HG02840 (cell line): ENCODE measurements around the gene VKORC1.

Experiments
- ATAC-seq: cut with Tn5 transposase; IDR thresholded peaks from one replicate; pipeline ENCODE4 v1.9.1; 2021; ENCODE audit warnings: mild to moderate bottlenecking, moderate library complexity, moderate number of reproducible peaks; ENCODE audit not compliant: unreplicated experiment, low FRiP score

The VKORC1 gene

DNA sequence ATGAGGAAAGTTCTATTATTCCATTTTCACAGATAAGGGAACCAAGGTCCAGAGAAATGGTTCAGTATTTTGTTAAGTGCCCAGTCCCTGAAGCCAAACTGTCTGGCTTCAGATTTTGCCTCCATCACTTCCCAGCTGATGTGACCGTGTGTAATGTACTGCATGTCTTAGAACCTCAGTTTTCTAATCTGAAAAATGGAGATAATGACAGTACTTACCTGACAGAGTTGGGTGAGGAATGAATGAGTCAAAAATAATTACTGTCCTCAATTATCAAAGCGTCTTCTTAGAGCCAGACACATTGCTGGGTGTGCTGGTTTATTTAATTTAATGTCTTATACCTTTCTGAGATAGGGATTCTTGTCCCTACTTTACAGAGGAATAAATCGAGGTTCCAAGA is 27.3 kb downstream of the VKORC1 start:
- no peak for ATAC-seq

DNA sequence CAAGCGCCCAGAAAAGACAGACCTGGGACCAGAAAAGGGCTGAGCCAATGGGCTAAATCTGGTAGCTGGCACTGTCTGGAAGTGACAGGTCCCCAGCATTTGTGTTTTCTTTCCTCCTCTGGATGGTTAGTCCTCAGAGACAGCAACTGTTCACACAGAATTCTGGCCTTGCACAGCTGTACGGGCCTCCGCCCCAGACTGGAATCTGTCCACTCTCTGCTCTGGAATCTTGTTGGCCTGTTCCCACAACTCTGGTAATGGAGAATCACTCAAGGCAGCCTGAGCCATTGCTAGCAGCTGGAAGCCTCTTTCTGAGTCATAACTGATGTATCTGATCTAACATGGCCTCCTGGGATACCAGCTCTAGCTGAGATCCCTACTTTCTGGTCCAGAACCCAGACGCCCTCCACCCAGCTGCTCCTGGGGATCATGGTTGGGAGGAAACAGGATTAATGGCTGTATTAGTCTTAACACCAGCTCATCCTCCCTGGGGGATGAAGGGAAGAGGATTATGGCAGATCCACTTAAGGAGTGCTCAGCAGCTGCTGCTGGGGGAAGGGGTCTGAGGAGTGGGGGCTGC is 29.6 kb downstream of the VKORC1 start:
- no peak for ATAC-seq

- no peak for ATAC-seq
Observed at GRCh38 chr16:31063843-31064611, 30.6 kb downstream of the VKORC1 start.

GRCh38 chr16:31063495-31063842 is 31.1 kb downstream of the VKORC1 start:
- no peak for ATAC-seq

DNA sequence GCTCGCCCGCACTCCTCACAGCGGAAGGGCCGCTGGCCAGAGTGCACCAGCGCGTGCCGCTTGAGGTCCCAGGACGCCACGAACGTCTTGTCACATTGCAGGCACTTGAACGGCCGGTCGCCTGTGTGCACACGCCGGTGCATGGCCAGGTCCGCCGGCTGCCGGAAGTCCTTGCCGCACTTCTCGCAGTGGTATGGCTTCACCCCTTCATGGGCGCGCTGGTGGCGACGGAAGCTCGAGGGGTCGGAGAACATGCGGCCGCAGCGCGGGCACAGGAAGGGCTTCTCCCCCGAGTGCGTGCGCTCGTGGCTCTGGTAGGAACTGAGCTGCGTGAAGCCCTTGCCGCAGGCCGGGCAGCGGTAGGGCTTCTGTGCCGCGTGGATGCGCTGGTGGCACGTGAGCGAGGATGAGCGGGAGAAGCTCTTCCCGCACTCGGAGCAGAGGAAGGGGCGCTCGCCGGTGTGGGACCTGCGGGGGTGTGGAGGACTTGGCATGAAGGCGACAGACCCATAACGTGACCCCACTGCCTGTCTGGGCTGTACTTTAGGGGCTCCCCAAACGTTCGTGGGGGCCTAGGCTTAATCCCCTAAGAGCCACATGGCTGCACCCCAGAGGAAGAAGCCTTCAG is 32.7 kb downstream of the VKORC1 start:
- ATAC-seq = no peak

DNA sequence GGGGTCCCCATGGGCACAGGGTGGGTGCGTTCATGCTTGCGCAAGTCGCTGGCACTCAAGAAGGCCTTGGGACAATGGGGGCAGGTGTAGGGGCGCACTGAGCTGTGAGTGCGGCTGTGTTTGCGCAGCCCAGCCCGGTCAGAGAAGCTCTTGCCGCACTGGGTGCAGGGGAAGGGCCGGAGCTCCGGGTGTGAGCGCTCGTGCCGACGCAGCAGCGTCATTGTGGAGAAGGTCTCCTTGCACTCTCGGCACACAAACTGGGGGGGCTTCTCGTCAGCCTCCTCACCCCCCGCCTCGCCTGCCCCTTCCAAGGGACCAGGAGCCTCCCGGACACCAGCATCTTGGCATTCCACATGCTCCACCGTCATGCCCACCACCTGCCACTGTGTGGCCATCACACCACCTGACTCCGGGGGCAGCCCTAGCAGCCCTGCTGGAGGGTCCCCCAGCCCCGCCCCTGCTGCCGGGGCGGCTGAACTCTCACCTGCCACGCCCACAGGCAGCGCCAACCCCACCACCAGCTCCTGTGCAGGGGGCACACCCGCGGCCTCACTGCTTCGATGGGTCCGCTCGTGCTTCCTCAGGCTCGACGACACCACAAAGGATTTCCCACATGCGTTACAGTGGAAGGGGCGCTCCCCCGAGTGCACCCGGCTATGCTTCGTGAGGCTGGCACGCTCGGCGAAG is 33.3 kb downstream of the VKORC1 start:
- ATAC-seq = no peak

GRCh38 chr16:31055613-31056012 is 39.0 kb downstream of the VKORC1 start:
- ATAC-seq = no peak

DNA sequence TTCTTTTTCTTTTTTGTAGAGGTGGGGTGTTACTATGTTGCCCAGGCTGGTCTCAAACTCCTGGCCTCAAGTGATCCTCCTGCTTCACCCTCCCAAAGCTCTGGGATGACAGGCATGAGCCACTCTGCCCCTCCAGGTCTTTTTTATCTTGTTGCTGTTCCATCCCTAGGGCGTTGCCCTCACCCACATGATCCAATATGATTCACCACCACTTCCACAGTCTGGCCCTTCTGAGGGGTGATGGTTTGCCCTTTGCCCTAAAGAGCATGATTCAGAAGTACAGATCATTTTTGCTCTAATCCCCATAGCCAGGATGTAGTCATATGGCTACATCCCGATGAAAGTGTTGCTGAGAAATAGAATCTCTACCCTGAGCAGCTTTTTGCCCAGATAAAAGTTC is 42.5 kb downstream of the VKORC1 start:
- ATAC-seq = no peak

DNA sequence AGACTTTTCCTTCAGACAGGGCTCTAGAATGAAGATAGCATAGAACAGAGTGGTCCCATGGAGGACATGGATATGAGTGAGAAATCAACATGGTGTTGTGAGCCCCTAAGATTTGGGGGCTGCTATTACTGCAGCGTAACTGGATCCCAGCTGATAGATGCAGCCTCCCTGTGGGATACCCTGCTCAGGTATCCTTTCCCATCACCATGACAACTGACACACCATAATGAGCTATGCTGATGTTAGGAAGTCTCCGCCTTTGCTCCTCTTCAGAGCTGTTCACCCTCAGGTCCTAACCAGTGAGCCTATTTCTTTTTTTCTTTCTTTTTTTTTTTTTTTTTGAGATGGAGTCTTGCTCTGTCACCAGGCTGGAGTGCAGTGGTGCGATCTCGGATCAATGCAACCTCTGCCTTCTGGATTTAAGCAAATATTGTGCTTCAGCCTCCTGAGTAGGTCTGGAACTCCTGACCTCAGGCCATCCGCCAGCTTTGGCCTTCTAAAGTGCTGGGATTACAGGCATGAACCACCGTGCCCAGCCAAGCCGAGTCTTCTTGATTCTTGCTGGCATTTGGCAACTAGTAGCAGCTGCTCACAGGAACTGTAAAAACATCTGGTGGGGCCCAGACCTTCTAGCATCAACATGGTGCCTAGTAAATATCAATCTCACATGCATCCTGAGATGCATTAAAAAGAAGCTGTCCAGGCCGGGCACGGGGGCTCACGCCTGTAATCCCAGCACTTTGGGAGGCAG is 44.1 kb downstream of the VKORC1 start:
- ATAC-seq = no peak

DNA sequence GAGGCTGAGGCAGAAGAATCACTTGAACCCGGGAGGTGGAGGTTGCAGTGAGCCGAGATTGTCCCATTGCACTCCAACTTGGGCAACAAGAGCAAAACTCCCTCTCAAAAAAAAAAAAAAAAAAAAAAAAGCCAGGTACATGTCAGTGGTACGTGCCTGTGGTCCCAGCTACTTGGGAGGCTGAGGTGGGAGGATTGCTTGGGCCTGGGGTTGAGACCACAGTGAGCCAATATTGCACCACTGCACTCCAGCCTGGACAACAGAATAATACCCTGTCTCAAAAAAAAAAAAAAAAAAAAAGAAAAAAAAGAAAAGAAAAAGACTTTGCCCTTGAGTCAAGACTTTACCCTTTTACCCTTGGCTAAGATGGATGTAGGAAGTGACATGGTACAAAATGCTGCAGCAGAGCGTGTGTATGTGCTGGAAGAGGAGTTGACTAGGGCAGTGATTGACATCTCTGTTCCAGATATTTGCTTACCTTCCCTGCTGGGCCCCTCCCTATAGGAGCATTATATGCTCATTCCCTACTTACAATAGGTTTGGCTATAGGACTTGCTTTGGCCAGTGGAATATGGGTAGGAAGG is 50.6 kb downstream of the VKORC1 start:
- ATAC-seq = no peak

GRCh38 chr16:31043352-31043751 is 51.2 kb downstream of the VKORC1 start:
- no peak for ATAC-seq

- no peak for ATAC-seq
Observed at GRCh38 chr16:31042866-31043265, 51.7 kb downstream of the VKORC1 start.
